OCI-LY3 (cell line): Measurements from ENCODE around the gene PRR20D.
"Not testable (repeated sequence)": the region's sequence is repeated elsewhere in the genome, so short reads cannot be mapped to it uniquely, and the experiment has no call there.

Source experiments
- CTCF ChIP-seq: fragments of 200-600, 300-600 bp; sonication (generic); IDR thresholded peaks from 2 replicates; pipeline ENCODE4 v1.5.1; 2014; ENCODE audit warnings: antibody characterized with exemption, low read length, low read depth
- EZH2phosphoT487 ChIP-seq: fragments of 200-600 bp; shearing (Covaris generic); IDR thresholded peaks from 2 replicates; pipeline ENCODE4 v1.6.1; 2018; ENCODE audit warnings: antibody characterized with exemption, mixed run types, low read depth

- not testable (repeated sequence) for TF ChIP-seq CTCF, EZH2phosphoT487
Measured at GRCh38 chr13:57160332-57160731, at the start of gene PRR20D.
